Measurements from ENCODE around the gene USP34.

USP34 gene

GRCh38 chr2:61262699-61263098 lies 208.2 kb downstream of the USP34 start:
- TF ChIP-seq, protein P1, sequence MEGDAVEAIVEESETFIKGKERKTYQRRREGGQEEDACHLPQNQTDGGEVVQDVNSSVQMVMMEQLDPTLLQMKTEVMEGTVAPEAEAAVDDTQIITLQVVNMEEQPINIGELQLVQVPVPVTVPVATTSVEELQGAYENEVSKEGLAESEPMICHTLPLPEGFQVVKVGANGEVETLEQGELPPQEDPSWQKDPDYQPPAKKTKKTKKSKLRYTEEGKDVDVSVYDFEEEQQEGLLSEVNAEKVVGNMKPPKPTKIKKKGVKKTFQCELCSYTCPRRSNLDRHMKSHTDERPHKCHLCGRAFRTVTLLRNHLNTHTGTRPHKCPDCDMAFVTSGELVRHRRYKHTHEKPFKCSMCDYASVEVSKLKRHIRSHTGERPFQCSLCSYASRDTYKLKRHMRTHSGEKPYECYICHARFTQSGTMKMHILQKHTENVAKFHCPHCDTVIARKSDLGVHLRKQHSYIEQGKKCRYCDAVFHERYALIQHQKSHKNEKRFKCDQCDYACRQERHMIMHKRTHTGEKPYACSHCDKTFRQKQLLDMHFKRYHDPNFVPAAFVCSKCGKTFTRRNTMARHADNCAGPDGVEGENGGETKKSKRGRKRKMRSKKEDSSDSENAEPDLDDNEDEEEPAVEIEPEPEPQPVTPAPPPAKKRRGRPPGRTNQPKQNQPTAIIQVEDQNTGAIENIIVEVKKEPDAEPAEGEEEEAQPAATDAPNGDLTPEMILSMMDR (conservative IDR thresholded peaks at IDR 0.05; ENCODE audit: low read length) = no peak

GRCh38 chr2:61257446-61257845 lies 213.4 kb downstream of the USP34 start:
- DNase-seq (ENCODE audit: low read depth) = no peak
- TF ChIP-seq, protein P1 (conservative IDR thresholded peaks at IDR 0.05; ENCODE audit: low read length) = no peak
- no peak overlapping the region for H3K4me3 ChIP-seq (ENCODE audit: low read length)

More at GRCh38 chr2:61262699-61263098, 208.2 kb downstream of the USP34 start:
- no peak overlapping the region for H3K4me3 ChIP-seq (ENCODE audit: low read length)
- no peak for DNase-seq (ENCODE audit: low read depth)

GRCh38 chr2:61255580-61256437 lies 215.1 kb downstream of the USP34 start:
- H3K4me3 ChIP-seq (ENCODE audit: low read length) = no peak overlapping the region
- peak; percentile 66 for DNase-seq (ENCODE audit: low read depth)
- TF ChIP-seq, protein P1 (conservative IDR thresholded peaks at IDR 0.05; ENCODE audit: low read length) = no peak

GRCh38 chr2:61254536-61254935 lies 216.4 kb downstream of the USP34 start:
- DNase-seq (ENCODE audit: low read depth) = no peak
- no peak overlapping the region for H3K4me3 ChIP-seq (ENCODE audit: low read length)
- TF ChIP-seq, protein P1 (conservative IDR thresholded peaks at IDR 0.05; ENCODE audit: low read length) = no peak

DNA sequence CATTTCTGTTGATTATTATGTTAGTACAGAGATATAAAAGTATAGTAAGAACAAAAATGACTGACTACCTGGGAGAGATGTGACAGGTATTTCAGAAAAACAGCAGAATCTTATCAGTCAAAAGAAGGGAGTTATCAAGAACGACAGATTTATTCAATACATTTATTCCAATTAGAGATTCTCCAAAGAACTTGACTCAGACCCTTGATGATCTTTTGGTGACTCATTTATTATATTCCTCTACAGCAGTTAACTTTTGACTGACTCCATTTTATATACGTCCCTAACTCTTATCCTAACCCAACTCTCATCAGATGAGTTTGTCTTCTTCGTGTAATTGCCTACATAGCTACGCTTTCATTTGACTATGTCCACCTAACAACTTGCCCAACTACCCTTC lies 217.8 kb downstream of the USP34 start:
- TF ChIP-seq, protein P1 (conservative IDR thresholded peaks at IDR 0.05; ENCODE audit: low read length) = no peak
- H3K4me3 ChIP-seq (ENCODE audit: low read length) = no peak overlapping the region
- no peak for DNase-seq (ENCODE audit: low read depth)

DNA sequence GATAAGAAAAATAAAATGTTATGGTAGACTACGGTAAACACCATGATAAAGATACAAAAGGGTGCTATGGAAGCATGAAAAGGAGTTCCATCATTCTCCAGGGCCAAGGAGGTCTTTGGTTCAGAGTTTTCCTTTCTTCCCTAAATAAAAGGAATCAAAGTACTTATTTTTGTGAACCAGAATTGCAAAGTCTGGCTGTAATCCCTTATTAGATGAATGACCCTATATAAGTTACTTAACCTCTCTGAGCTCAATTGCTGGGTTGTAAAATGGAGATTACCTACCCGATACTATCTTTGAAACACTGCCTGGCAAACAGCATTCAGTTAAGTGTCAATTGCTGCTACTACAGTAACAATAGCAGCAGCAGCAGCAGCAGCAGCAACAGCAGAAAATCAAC lies 218.9 kb downstream of the USP34 start:
- TF ChIP-seq, protein P1 (conservative IDR thresholded peaks at IDR 0.05; ENCODE audit: low read length) = no peak
- no peak for DNase-seq (ENCODE audit: low read depth)
- no peak overlapping the region for H3K4me3 ChIP-seq (ENCODE audit: low read length)

DNA sequence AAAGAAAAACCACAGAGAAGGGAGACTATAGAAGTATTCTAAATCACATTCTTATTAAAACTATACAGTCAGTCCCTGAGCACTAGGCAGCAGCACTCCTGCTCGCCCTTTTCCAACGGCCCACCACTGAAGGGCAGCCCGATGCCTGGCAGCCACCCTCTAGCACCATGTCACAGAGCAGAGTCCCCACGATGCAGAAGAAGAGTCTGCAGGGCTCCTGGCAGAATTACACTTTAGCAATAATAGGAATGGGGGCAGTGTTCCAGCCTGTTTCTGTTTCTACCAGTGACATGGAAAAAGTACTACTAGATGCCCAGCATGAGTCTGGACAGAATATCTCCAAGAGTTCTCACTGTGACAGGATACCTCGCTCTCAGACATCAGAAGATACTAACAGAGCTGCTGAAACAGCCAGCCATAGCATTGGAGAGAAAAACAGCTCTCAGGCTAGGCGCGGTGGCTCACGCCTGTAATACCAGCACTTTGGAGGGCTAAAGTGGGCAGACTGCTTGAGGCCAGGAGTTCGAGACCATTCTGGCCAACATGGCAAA lies 221.3 kb downstream of the USP34 start:
- DNase-seq (ENCODE audit: low read depth) = no peak
- TF ChIP-seq, protein P1 (conservative IDR thresholded peaks at IDR 0.05; ENCODE audit: low read length) = no peak

More for the DNA sequence above, 221.3 kb downstream of the USP34 start:
- no peak overlapping the region for H3K4me3 ChIP-seq (ENCODE audit: low read length)
